Measurements from ENCODE around the gene POU5F2. TPM values are rescaled to one million over a fixed set of nuclear protein-coding genes. Genes with fewer than 3 reads are reported as not detected.

POU5F2 gene
- total and polyA plus RNA-seq, 8 donors = 0.03 to 8.3 (median 2.6) TPM; not detected in 1

DNA sequence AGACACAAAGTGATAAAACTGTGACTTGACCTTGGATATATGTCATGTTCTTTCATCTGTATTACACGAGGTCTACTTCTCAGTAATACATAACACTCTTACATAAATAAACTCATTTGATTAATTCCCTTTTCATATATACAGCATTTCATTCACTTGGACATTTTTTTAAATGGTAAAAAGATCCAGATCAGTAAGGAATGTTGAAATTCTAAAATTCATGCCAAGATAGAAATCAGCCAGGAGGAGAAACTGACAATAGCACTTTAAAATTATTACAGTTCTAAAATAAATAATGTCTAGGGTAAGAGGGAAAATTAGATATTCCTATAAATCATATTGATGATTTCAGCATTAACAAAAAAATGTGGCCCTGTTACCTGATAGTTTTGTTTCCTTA is 46.2 kb upstream of the POU5F2 start:
- intact Hi-C loops (cut with DNase I; ENCODE audit: low total_unique reads) = no loop called here

DNA sequence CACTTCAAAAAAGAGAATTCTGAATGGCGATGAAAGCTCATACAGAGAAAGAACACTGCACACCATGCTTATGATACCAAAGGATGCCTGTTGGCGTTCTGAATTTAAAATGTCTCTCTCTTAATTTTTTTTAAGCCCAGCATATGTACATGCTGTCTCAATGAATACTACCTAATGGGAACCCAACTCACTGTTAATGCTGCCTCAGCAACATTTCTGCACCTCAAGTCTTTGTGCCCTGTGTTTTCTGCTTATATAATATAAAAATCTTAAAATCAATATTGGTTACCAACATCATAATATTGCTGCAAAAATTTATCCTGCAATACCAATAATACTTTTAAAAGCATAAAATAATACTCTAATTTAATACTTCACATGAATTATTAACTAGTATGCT is 44.1 kb upstream of the POU5F2 start:
- peaks cover 0 to 10% (median 0%) of the 10 kb centered on the region in 4 donors for H3K36me3 ChIP-seq
- peaks cover 0 to 9% (median 0%) of the 10 kb centered on the region in 4 donors for H3K4me1 ChIP-seq
- intact Hi-C loops (cut with DNase I; ENCODE audit: low total_unique reads) = no loop called here
- no peak for TF ChIP-seq POLR2AphosphoS5 (IDR thresholded peaks at IDR 0.05)
- no peak for TF ChIP-seq POLR2A (IDR thresholded peaks at IDR 0.05)
- no peak for TF ChIP-seq EP300 (IDR thresholded peaks at IDR 0.05)
- TF ChIP-seq, protein P1, sequence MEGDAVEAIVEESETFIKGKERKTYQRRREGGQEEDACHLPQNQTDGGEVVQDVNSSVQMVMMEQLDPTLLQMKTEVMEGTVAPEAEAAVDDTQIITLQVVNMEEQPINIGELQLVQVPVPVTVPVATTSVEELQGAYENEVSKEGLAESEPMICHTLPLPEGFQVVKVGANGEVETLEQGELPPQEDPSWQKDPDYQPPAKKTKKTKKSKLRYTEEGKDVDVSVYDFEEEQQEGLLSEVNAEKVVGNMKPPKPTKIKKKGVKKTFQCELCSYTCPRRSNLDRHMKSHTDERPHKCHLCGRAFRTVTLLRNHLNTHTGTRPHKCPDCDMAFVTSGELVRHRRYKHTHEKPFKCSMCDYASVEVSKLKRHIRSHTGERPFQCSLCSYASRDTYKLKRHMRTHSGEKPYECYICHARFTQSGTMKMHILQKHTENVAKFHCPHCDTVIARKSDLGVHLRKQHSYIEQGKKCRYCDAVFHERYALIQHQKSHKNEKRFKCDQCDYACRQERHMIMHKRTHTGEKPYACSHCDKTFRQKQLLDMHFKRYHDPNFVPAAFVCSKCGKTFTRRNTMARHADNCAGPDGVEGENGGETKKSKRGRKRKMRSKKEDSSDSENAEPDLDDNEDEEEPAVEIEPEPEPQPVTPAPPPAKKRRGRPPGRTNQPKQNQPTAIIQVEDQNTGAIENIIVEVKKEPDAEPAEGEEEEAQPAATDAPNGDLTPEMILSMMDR (IDR thresholded peaks at IDR 0.05) = no peak
- H3K27ac ChIP-seq = no peak overlapping the region
- no peaks in the 10 kb centered on the region for H3K9me3 ChIP-seq
- 94 to 100% (median 99%) methylated on average over 2 of the region's 2 CpGs for WGBS, 5 donors
- H3K4me3 ChIP-seq = no peak overlapping the region
- no peaks in the 10 kb centered on the region for H3K27me3 ChIP-seq
- DNase-seq = no peak

More for the DNA sequence above, 46.2 kb upstream of the POU5F2 start:
- H3K4me3 ChIP-seq = no peak overlapping the region
- no peak for DNase-seq
- H3K9me3 ChIP-seq = no peaks in the 10 kb centered on the region
- H3K27me3 ChIP-seq = no peaks in the 10 kb centered on the region
- WGBS, 5 donors = 57 to 71% (median 65%) methylated on average over 1 of the region's 1 CpG
- H3K4me1 ChIP-seq = peaks cover 0 to 13% (median 0%) of the 10 kb centered on the region in 4 donors
- no peak overlapping the region for H3K27ac ChIP-seq
- TF ChIP-seq EP300 (IDR thresholded peaks at IDR 0.05) (no peak), POLR2AphosphoS5 (IDR thresholded peaks at IDR 0.05) (no peak), POLR2A (IDR thresholded peaks at IDR 0.05) (no peak)
- TF ChIP-seq, protein P1 (IDR thresholded peaks at IDR 0.05) = no peak
- no peaks in the 10 kb centered on the region for H3K36me3 ChIP-seq

GRCh38 chr5:93782978-93783377 is 41.6 kb upstream of the POU5F2 start:
- H3K4me3 ChIP-seq = no peak overlapping the region
- H3K27me3 ChIP-seq = no peaks in the 10 kb centered on the region
- H3K27ac ChIP-seq = no peak overlapping the region
- H3K9me3 ChIP-seq = no peaks in the 10 kb centered on the region
- H3K4me1 ChIP-seq = no peaks in the 10 kb centered on the region
- TF ChIP-seq, protein P1 (IDR thresholded peaks at IDR 0.05) = no peak
- TF ChIP-seq POLR2AphosphoS5 (IDR thresholded peaks at IDR 0.05) (no peak), EP300 (IDR thresholded peaks at IDR 0.05) (no peak), POLR2A (IDR thresholded peaks at IDR 0.05) (no peak)
- no peak for DNase-seq
- H3K36me3 ChIP-seq = peaks cover 0 to 13% (median 0%) of the 10 kb centered on the region in 4 donors
- intact Hi-C loops (cut with DNase I; ENCODE audit: low total_unique reads) = no loop called here
- 75 to 100% (median 96%) methylated on average over 1 of the region's 1 CpG for WGBS, 5 donors

DNA sequence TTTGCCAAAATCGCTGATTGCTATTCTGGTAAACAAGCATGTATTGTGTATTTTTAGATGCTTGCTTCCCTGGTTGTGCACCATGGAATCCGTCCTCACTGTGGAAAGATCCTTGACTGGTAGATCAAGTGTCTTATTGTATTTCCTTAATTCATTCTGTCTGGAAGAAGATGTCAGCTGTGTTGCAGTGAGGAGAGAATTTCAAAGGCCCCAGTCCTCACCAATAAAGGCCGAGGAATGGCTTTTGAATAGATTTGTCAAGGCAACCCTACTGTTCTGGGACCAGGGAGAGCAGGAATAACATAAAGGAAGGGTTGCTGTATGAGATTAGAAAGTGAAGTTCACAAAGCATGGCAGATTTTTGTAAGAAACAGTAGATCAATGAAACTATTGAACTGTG is 36.2 kb upstream of the POU5F2 start:
- Histone ChIP-seq H3K9me3 (peaks cover 0 to 1% (median 0%) of the 10 kb centered on the region in 4 donors), H3K36me3 (peaks cover 0 to 46% (median 32%) of the 10 kb centered on the region in 4 donors), H3K27me3 (no peaks in the 10 kb centered on the region), H3K4me3 (no peak overlapping the region), H3K27ac (no peak overlapping the region), H3K4me1 (no peaks in the 10 kb centered on the region)
- 83 to 92% (median 86%) methylated on average over 3 of the region's 3 CpGs for WGBS, 5 donors
- intact Hi-C loops (cut with DNase I; ENCODE audit: low total_unique reads) = no loop called here
- TF ChIP-seq, protein P1 (IDR thresholded peaks at IDR 0.05) = no peak
- TF ChIP-seq POLR2A (IDR thresholded peaks at IDR 0.05) (no peak), POLR2AphosphoS5 (IDR thresholded peaks at IDR 0.05) (no peak), EP300 (IDR thresholded peaks at IDR 0.05) (no peak)
- no peak for DNase-seq
